GM12875 (cell line): ENCODE results near the gene DMTF1.

Experiments used
- H3K4me3 ChIP-seq: one replicate; pipeline ENCODE4 v1.5.1; 2011; ENCODE audit warnings: low read depth, low read length, control low read depth
- TF ChIP-seq, protein P1 (sequence below): IDR thresholded peaks from 2 replicates; pipeline ENCODE4 v1.5.1; 2011; ENCODE audit warnings: low read depth, mild to moderate bottlenecking, control low read depth, inconsistent platforms, low read length, moderate library complexity, borderline replicate concordance; ENCODE audit not compliant: insufficient read depth

The DMTF1 gene

DNA sequence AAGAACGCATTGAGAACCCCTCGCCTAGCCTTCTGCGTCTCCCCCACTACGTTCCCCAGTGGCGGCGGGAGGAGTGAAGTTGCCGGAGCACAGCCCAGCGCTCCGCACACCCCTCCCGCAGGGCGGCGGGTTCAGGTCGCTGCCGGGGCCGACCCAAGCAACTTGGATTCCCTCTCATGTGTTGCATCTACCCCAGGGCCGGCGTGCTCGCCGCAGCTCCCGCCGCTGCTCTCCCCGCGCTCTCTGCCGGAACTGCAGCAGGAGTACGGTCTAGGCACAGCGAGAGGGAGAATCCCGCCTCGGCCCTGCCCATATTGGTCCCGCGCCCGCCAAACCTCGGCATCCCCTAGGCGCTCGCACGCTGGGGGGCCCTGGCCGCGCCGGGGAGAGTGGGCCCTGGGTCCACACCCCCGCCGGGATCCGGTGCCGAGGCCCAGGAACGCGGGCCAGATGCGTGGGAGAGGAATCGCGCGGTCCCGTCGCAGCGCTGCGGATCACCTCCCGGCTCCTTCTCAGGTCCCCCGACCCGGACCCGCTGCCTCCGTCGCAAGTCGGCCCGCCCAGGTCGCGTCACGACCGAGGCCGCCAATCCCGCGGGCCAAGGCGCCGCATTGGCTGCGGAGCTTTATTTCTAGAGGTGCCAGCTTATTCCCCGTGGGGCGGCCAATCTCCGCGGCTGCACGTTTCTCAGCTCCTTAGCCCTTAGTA lies 67.9 kb downstream of the DMTF1 start:
- peak overlapping the region; percentile 97 for H3K4me3 ChIP-seq
- TF ChIP-seq, protein P1, sequence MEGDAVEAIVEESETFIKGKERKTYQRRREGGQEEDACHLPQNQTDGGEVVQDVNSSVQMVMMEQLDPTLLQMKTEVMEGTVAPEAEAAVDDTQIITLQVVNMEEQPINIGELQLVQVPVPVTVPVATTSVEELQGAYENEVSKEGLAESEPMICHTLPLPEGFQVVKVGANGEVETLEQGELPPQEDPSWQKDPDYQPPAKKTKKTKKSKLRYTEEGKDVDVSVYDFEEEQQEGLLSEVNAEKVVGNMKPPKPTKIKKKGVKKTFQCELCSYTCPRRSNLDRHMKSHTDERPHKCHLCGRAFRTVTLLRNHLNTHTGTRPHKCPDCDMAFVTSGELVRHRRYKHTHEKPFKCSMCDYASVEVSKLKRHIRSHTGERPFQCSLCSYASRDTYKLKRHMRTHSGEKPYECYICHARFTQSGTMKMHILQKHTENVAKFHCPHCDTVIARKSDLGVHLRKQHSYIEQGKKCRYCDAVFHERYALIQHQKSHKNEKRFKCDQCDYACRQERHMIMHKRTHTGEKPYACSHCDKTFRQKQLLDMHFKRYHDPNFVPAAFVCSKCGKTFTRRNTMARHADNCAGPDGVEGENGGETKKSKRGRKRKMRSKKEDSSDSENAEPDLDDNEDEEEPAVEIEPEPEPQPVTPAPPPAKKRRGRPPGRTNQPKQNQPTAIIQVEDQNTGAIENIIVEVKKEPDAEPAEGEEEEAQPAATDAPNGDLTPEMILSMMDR = no peak

GRCh38 chr7:87220734-87221215 lies 68.5 kb downstream of the DMTF1 start:
- TF ChIP-seq, protein P1 = no peak
- H3K4me3 ChIP-seq = peak overlapping the region; percentile 97

GRCh38 chr7:87223666-87224065 lies 71.4 kb downstream of the DMTF1 start:
- TF ChIP-seq, protein P1 = no peak
- H3K4me3 ChIP-seq = no peak overlapping the region

GRCh38 chr7:87225696-87226095 lies 73.4 kb downstream of the DMTF1 start:
- H3K4me3 ChIP-seq = no peak overlapping the region
- TF ChIP-seq, protein P1 = no peak

DNA sequence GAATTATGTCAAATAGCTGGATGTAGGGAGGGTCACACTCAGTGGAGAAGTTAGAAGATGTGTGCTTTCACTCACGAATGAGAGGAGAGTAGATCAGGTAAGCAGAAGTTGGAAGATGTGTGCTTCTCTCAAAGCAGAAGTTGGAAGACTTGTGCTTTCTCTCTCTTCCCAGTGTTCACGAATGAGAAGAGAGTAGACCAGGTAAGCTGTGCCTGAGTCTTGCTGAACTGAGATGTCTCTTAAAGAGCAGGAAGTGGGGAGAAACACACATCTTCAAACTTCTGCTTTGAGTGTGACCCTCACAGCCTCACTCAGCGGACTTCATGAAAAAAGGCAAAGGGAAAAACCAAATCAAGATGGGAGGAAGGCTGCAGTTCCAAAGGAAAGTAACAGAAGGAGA lies 74.2 kb downstream of the DMTF1 start:
- TF ChIP-seq, protein P1 = no peak
- H3K4me3 ChIP-seq = no peak overlapping the region

- TF ChIP-seq, protein P1 = no peak
- H3K4me3 ChIP-seq = no peak overlapping the region
Observed at GRCh38 chr7:87231258-87231657, 79.0 kb downstream of the DMTF1 start.

DNA sequence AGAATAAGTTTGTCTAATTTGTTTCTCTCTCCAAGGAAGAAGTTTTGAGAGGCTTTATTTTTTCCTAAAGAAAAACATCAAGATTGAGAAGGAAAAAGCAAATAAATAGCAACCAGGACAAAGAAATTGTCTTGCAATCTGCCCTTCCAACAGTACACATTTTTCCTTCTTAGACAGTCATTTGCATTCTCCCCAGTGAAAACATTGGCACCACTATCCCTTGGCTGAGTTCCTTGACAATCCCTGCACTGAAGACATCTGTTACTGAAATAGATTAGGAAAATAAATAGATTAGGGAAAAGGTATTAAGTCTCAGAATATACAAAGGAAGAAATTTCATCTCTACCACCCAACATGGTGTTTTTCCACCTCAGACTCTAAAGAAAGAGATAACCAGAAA lies 79.5 kb downstream of the DMTF1 start:
- TF ChIP-seq, protein P1 = no peak
- H3K4me3 ChIP-seq = no peak overlapping the region
